Activated CD8-positive, alpha-beta memory T cell treated with anti-CD3 and anti-CD28 coated beads for 4 hours (primary cell): Measurements from ENCODE around the gene R3HCC1L.

Experiments used
- DNase-seq, 2 donors: peaks; one replicate each; pipeline ENCODE4 v3.0.0-alpha.2; 2020; ENCODE audit warnings: low read depth in 2 of 2

Gene R3HCC1L

GRCh38 chr10:98260350-98260749 lies 125.9 kb downstream of the R3HCC1L start:
- no peak for DNase-seq

DNA sequence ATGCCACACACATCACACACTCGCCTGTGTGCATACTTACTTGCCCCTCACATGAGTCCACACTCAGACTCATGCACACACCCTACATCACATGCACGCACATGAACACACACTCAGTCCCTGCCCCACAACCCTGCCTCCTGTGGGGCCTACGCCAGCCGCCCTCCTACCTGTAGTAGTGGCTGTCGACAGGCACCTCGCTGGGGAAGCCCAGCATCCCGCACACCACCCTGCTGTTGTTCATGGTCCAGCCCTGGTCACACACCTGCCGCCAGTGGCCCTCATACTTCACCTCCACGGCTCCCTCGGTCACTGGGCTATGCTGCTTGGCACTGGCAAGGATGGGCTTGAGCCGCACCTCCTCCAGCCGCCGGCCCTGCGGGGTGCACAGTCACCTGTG lies 126.3 kb downstream of the R3HCC1L start:
- DNase-seq, result no peak

- no peak for DNase-seq
Measured at GRCh38 chr10:98261436-98262277, 127.2 kb downstream of the R3HCC1L start.

DNA sequence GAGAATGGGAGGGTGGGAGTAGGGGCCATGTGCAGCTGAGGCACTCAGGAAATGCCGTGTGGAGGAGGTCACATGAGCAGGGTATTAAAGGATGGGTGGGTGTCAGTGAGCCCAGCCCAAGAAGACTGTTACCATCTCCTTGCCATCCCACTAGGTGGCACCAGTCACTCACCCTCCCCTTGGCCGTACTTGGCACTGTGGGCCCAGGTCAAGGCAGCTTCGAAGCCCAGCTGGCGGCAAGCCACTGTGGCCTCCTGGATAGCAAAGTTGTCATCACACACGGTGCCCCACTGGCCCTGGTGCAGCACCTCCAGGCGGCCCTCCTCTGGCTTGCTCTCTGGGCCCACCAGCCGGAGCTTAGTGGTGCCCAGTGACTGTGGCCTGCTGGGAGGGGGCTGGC lies 128.1 kb downstream of the R3HCC1L start:
- DNase-seq, result no peak

GRCh38 chr10:98263088-98263487 lies 128.6 kb downstream of the R3HCC1L start:
- no peak for DNase-seq

GRCh38 chr10:98264378-98265065 lies 130.1 kb downstream of the R3HCC1L start:
- no peak for DNase-seq

DNA sequence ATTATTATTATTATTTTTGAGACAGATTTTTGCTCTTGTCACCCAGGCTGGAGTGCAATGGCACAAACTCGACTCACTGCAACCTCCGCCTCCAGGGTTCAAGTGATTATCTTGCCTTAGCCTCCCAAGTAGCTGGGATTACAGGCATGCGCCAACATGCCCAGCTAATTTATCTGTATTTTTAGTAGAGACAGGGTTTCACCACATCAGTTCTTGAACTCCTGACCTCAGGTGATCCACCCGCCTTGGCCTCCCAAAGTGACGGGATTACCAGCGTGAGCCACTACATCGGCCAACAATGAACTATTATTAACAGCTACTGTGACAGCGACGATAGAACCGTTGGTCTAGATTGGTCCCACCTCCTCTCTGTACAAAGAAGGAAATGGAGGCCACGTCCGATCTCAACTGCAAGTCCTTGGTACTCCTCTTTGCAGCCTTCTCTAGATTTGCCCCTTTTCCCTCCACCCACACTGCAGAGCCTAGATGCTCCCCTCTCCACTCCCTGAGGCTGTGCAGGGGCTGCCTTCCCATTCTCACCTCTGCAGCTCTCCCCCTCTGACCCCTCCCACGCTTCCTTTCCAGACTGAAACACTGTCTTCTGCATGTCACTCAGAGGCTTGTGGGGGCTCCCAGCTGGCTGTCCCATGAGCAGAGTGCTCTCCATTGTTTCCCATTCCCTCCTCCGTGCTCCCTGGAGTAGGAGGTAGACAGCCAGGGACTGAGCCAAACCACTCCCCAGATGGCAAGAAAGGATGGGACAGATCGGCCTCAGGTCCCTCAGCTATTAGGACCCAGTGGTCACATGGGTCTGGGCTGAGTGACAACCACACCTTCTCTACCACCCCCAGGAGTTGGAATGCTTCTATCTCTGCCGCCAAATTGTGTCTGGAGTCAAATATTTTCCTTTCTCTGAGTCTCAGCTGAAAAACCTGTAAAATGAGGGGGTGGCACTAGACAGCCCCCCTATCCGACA lies 131.2 kb downstream of the R3HCC1L start:
- no peak for DNase-seq

- DNase-seq, result no peak
Measured at GRCh38 chr10:98266647-98267046, 132.2 kb downstream of the R3HCC1L start.

DNA sequence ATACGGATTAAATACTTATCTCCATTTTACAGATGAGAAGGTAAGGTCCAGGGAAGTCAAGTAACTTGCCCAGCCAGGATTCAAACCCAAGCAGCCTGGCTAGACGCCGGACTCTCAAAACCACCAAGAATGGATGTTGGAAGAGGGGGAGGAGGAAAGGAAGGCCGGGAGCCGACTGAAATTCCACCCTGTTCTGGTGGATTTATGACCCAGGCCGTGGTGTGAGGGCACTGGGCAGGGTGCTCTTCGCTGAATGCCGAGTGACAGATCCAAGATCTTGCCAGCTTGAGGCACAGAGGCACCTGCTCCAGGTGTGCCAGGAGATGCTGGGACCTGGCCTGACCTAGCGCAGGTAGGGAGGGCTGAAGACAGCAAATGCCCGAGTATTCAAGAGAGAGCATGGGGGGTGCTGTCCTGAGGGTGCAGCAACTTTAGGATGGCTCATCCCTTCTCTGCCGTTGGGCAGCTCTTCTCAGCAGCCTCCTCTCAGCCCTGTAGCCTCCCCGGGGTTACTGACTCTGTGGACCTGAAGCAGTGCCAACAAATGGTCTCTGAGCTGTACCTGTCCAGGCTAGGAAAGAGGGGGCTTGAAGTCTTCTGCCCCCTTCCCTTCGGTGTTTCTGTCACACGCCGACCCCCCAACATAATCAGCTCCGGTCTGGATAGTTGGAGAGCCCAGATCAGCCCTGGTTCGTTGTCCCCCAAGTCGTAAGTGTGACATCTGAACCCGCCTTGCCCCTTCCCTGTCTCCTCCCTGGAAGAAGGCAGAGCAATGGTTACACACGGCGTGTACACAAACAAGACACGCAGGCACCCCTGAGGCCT lies 132.8 kb downstream of the R3HCC1L start:
- no peak for DNase-seq

DNA sequence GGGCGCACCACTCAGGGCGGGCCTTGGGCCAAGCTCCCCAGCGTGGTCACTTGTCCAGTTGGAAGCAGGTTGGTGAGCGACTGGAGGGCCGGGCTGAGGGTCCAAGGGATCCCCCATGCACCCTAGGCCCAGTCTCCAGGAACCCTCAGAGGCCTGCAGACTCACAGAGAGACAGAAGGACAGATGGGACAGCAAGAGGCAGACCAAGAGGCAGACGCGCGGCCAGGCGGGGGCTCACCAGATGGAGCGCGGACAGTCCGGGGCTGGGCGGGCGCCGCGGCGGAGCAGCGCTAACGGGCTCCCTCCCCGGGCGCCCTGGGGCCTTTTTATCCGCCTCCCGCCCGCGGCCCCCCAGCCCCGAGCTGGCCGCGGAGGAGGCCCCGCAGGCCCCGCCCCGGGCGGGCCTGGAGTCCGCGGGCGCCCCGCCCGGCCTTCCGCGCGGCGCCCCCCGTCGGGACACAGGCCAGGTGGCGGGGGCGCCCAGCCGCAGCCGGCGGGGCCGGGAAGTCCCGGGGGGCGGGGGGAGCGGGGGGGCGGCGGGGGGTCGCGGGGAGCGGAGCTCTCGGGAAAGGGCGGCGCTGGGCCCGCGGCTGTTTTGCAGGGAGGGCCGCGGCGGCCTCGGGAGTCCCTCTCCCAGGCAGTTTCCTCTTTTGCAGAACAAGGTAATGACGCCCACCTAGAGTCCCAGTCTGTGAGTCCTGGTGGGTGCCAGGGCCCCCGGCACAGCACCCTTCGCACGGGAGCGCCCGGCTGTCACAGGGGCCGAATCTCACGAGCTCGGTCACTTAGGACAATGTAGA lies 133.6 kb downstream of the R3HCC1L start, which contains the start of gene LOXL4:
TSS of gene LOXL4 (minus strand) at position 301 of the 800 bp plus-strand sequence. CDS start 5,175 bp downstream, outside the sequence.
- DNase-seq, result no peak

- no peak for DNase-seq
Measured at GRCh38 chr10:98268694-98269431, 134.4 kb downstream of the R3HCC1L start.

DNA sequence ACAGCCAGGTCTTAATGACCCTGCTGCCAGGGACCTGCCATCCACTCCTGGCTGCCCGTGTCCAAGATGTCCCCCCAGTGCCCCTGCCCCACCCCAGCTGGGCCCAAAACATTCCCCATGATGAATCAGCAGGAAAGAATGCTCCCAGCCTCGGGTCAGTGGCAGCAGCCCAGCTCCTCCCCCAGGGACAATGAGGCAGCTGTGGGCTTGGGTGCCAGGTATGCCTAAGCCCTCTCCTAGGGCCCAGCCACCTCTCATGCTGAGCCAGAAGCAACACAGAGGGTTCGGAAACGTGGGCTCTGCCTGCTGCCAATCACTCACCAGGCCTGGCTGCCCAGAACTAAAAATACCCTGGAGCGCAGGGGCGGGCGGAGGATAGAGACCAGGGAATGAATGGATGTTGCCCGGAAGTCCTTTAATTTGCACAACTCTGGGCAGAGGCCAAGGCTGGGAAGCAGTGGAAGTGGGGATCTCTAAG lies 135.0 kb downstream of the R3HCC1L start:
- DNase-seq, result no peak

DNA sequence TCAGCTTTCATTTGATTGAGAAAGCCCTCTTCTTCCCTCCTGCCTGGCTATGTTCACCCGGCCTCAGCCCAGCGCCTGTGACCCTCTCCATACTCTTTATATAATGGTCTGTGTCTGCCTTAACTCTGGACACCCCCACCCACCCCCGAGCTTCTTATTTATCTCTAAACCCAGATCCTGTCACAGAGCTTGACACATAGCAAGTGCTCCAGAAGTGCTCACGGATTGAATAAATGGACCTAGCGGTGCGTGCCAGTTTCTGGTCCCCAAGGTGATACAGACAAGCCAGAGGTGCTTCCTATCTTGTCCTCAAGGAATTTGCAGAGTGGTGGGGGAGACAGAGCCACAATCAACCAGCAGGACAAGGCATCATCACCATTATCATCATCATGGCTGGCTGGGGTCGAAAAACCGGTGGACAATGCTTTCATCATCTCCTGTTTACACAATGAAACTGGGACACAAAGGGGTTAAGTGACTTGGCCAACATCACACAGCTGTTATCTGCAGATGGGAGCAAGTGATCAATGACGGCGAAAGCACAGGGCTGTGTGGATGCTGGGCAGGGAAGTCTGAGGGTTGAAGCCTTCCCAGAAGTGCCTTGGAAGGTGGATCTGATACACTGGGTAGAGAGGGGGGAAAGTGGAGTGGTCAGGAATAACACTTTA lies 135.8 kb downstream of the R3HCC1L start:
- DNase-seq, result no peak

DNA sequence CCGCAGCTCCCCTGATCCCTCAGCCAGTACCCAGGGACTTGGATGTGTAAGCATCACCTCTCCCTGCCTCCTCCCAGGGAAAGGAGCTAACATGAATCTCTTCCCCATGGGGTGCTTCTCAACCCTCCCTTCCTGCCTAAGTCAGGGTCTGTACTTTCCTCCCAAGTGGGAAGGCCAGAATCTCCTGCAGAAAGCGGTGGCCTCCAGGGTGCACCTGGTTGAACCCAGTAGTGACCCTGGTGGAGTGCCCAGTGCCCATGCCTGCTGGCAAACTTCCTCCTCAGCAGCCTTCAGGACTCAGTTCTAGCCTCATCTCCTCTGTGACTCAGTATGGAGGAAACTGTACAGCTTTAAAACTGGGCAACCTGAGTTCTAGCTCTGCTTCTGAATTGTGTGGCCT lies 136.3 kb downstream of the R3HCC1L start:
- no peak for DNase-seq

DNA sequence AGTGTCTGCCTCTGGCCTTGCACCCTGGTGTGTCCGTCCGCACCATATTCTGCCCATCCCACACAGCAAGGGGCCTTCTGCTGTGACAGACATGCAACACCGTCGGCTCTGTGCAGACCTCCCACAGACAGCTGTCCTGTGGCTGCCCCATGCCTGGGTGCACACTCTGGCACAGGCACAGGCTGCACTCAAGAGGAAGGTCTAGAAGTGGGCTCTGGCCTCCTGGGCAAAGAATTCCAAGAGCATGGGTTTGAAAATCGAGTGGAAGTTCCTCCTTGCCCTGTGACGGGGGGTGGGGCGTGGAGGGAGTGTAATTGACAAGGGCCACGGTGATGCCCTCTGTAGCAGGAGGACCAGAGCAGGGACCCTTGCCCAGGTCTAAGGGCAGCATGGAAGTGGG lies 137.8 kb downstream of the R3HCC1L start:
- no peak for DNase-seq

GRCh38 chr10:98272656-98273055 lies 138.2 kb downstream of the R3HCC1L start:
- DNase-seq, result no peak

GRCh38 chr10:98273057-98273850 lies 138.8 kb downstream of the R3HCC1L start:
- no peak for DNase-seq

- DNase-seq, result no peak
Measured at GRCh38 chr10:98274562-98274961, 140.1 kb downstream of the R3HCC1L start.
